Endothelial cell (in vitro differentiated cells): Measurements from ENCODE around the gene DFFB. TPM values are rescaled to one million over a fixed set of nuclear protein-coding genes. Genes with fewer than 3 reads are reported as not detected.

Experiments used
- DNase-seq: peaks from one replicate; pipeline ENCODE4 v3.0.0; 2021; ENCODE audit warnings: low spot score
- H3K27ac Mint-ChIP-seq: one replicate; pipeline ENCODE4 v1.8.0; 2021; ENCODE audit warnings: mixed read lengths, inconsistent platforms; ENCODE audit not compliant: unreplicated experiment
- H3K27me3 Mint-ChIP-seq: one replicate; pipeline ENCODE4 v1.8.0; 2021; ENCODE audit warnings: mild to moderate bottlenecking, moderate library complexity, mixed read lengths, inconsistent platforms; ENCODE audit not compliant: unreplicated experiment
- H3K36me3 Mint-ChIP-seq: one replicate; pipeline ENCODE4 v1.8.0; 2021; ENCODE audit warnings: mild to moderate bottlenecking, low read depth, mixed read lengths, inconsistent platforms; ENCODE audit not compliant: unreplicated experiment
- H3K4me1 Mint-ChIP-seq: one replicate; pipeline ENCODE4 v1.8.0; 2021; ENCODE audit warnings: mild to moderate bottlenecking, mixed read lengths, inconsistent platforms; ENCODE audit not compliant: unreplicated experiment
- H3K4me3 Mint-ChIP-seq: one replicate; pipeline ENCODE4 v1.8.0; 2021; ENCODE audit warnings: mild to moderate bottlenecking, mixed read lengths, inconsistent platforms; ENCODE audit not compliant: unreplicated experiment
- H3K9me3 Mint-ChIP-seq: one replicate; pipeline ENCODE4 v1.8.0; 2021; ENCODE audit warnings: mixed read lengths, inconsistent platforms; ENCODE audit not compliant: unreplicated experiment
- total RNA-seq: library from RNA; stranded (reverse); fragmentation: NEBNext Ultra II Directional; extraction: Animal tissue kit (Norgen Biotek cat#: 25700); gene quantifications from one replicate; pipeline ENCODE4 v1.2.1, GENCODE V29; 2021; ENCODE audit not compliant: unreplicated experiment
- TF ChIP-seq, protein P1 (sequence below): fragments of 200-600 bp; sonication (generic); IDR thresholded peaks from one replicate; pipeline ENCODE4 v1.5.0; 2021; ENCODE audit warnings: antibody characterized with exemption; ENCODE audit not compliant: unreplicated experiment

Gene DFFB
- total RNA-seq, 1 donor from 2014 or later = 6.8 TPM

DNA sequence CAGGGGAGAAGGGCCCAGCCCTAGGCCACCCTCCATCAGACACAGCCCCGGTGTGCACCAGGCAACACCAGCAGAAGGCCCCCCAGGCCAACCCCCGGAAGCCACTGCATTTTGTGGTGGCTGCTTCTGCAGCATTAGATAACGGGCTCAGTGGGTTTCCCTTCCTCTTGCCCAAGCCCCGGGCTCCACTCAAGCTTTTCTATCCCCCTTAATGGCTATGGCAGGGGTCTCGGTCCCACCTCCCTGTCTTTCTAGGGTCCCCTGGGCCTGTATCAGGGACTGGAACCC, 23.9 kb downstream of the DFFB start:
- no peak overlapping the region for H3K27ac Mint-ChIP-seq
- H3K4me3 Mint-ChIP-seq = no peak overlapping the region
- H3K4me1 Mint-ChIP-seq = no peaks in the 10 kb centered on the region
- peaks cover 4% of the 10 kb centered on the region for H3K27me3 Mint-ChIP-seq
- H3K9me3 Mint-ChIP-seq = no peaks in the 10 kb centered on the region
- TF ChIP-seq, protein P1, sequence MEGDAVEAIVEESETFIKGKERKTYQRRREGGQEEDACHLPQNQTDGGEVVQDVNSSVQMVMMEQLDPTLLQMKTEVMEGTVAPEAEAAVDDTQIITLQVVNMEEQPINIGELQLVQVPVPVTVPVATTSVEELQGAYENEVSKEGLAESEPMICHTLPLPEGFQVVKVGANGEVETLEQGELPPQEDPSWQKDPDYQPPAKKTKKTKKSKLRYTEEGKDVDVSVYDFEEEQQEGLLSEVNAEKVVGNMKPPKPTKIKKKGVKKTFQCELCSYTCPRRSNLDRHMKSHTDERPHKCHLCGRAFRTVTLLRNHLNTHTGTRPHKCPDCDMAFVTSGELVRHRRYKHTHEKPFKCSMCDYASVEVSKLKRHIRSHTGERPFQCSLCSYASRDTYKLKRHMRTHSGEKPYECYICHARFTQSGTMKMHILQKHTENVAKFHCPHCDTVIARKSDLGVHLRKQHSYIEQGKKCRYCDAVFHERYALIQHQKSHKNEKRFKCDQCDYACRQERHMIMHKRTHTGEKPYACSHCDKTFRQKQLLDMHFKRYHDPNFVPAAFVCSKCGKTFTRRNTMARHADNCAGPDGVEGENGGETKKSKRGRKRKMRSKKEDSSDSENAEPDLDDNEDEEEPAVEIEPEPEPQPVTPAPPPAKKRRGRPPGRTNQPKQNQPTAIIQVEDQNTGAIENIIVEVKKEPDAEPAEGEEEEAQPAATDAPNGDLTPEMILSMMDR = no peak
- DNase-seq = no peak
- peaks cover 20% of the 10 kb centered on the region for H3K36me3 Mint-ChIP-seq

DNA sequence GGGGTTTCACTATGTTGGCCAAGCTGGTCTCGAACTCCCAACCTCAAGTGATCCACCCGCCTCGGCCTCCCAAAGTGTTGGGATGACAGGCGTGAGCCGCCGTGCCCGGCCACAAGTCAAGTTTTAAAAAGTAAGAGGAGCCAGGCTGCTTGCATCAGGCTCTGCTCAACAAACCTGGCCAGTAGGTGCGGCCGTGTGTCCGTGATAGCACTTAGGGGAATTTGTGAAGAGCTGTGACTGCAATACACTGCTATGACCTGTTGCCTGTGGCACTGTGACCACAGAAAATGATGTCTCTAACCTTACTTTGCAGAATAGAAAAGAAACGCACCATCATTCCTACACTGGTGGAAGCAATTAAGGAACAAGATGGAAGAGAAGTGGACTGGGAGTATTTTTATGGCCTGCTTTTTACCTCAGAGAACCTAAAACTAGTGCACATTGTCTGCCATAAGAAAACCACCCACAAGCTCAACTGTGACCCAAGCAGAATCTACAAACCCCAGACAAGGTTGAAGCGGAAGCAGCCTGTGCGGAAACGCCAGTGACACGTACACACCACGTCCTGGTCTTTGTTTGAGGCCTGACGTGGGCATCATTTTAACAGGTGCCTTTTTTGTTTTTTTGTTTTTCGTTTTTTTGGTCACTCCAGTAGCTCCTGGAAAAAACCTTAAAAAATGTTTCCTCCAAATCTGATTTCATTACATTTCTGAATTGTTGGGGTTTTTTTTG, 26.1 kb downstream of the DFFB start:
- Mint-ChIP-seq H3K9me3 (no peaks in the 10 kb centered on the region), H3K4me3 (no peak overlapping the region), H3K27ac (no peak overlapping the region), H3K36me3 (peaks cover 22% of the 10 kb centered on the region), H3K27me3 (peaks cover 4% of the 10 kb centered on the region), H3K4me1 (no peaks in the 10 kb centered on the region)
- TF ChIP-seq, protein P1 = no peak
- DNase-seq = no peak

DNA sequence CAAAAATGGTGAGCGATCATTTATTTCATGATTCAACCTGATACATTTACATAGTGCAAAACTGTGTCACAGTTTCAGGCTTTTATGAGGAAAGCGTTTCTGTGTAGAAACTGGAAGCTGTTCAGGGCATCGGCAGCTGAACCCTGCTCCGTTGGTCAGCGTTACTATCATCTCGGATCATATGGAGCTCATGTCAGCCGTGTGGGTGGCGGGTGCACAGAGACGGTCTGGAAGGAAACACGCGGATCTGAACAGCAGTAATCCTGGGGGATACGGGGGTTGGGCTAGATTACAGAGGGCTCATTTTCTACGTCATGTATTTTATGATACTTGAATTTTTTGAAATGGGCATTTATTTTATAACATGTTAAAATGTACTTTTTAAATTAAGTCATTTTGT, 27.7 kb downstream of the DFFB start:
- Mint-ChIP-seq H3K27me3 (peaks cover 4% of the 10 kb centered on the region), H3K36me3 (peaks cover 15% of the 10 kb centered on the region), H3K4me1 (no peaks in the 10 kb centered on the region), H3K27ac (no peak overlapping the region), H3K9me3 (no peaks in the 10 kb centered on the region), H3K4me3 (no peak overlapping the region)
- TF ChIP-seq, protein P1 = no peak
- no peak for DNase-seq

DNA sequence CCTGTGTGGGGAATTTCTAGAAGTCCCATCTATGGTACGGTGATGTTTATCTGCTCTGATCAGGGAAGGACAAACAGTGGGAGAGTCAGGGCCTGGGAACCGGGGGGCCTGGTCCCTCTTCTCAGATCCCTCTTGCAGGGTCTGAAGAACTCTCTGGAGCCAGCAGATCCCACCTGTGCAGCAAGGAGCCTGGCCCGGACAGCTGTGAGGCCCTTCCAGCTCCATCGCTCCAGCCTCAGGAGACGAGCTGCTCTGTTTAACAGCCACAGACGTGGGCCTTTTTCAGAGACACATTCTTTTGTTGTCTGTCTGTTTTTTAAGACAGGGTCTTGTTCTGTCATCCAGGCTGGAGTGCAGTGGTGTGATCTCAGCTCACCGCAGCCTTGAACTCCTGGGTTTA, 28.3 kb downstream of the DFFB start:
- Mint-ChIP-seq H3K36me3 (peaks cover 17% of the 10 kb centered on the region), H3K27ac (no peak overlapping the region), H3K4me3 (no peak overlapping the region), H3K27me3 (peaks cover 4% of the 10 kb centered on the region), H3K9me3 (no peaks in the 10 kb centered on the region), H3K4me1 (no peaks in the 10 kb centered on the region)
- DNase-seq = no peak
- TF ChIP-seq, protein P1 = no peak

DNA sequence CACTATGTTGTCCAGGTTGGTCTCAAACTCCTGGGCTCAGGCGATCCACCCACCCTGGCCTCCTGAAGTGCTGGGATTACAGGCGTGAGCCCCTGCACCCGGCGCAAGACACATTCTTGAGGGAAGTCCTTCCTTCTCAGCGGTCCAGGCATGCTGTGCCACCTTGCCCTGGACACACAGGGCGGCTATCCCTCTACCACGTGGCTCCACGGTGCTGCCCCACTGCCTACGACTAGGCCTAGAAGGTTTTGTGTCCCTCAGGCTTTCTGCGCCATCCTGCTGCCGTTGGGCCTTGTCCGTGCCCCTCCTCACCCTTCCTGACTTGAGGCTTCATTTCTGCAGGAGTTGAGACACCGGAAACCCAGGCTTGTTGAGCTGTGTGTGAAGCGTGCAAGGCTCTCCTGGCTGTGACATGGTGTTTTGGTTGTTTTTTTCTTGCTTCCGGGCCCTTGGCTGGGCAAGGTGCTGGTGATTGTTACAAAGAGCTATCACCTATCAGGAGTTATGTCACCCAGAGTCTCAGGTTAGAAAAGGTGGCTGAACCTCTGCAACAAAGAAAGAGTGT, 28.9 kb downstream of the DFFB start:
- Mint-ChIP-seq H3K4me3 (no peak overlapping the region), H3K27me3 (peaks cover 4% of the 10 kb centered on the region), H3K27ac (no peak overlapping the region), H3K9me3 (no peaks in the 10 kb centered on the region), H3K4me1 (no peaks in the 10 kb centered on the region), H3K36me3 (peaks cover 17% of the 10 kb centered on the region)
- DNase-seq = no peak
- TF ChIP-seq, protein P1 = no peak
